SKM-1 treated with dmso at 0.1 percent for 144 hours (cell line): ENCODE measurements around the gene BEX4.

Source experiments
- DNase-seq: peaks from one replicate; lab custom pipeline; 2025; ENCODE audit not compliant: unreplicated experiment; lab: John Stamatoyannopoulos, UW

Gene BEX4

GRCh38 chrX:103236296-103236695 lies 21.4 kb downstream of the BEX4 start:
- DNase-seq: no peak

- DNase-seq: no peak
These were observed 25.2 kb downstream of the BEX4 start for GRCh38 chrX:103240155-103240554.

- DNase-seq: no peak
These were observed 33.6 kb downstream of the BEX4 start for GRCh38 chrX:103248553-103248952.

- DNase-seq: no peak
These were observed 34.9 kb downstream of the BEX4 start for GRCh38 chrX:103249805-103250204.

GRCh38 chrX:103250977-103251376 lies 36.1 kb downstream of the BEX4 start:
- DNase-seq: no peak

- no peak for DNase-seq
These were observed 38.7 kb downstream of the BEX4 start for GRCh38 chrX:103253608-103254007.

- DNase-seq: no peak
These were observed 39.4 kb downstream of the BEX4 start for GRCh38 chrX:103254171-103254824.

- no peak for DNase-seq
These were observed 40.1 kb downstream of the BEX4 start, which contains the start of gene TCEAL8 for GRCh38 chrX:103254921-103255493. TCEAL8 (minus strand) TSS chrX:103255155; CDS start chrX:103253979, 1,176 bp downstream.

GRCh38 chrX:103256651-103257050 lies 41.7 kb downstream of the BEX4 start:
- no peak for DNase-seq

- no peak for DNase-seq
These were observed 43.4 kb downstream of the BEX4 start for GRCh38 chrX:103258275-103258674.
